GM21360 (cell line): ENCODE data around the gene LIMA1.
"Not testable (repeated sequence)": the region's sequence is repeated elsewhere in the genome, so short reads cannot be mapped to it uniquely, and the experiment has no call there.

Source experiments
- ATAC-seq: cut with Tn5 transposase; IDR thresholded peaks from one replicate; pipeline ENCODE4 v1.9.1; 2021; ENCODE audit warnings: mild to moderate bottlenecking, moderate library complexity; ENCODE audit not compliant: unreplicated experiment

Gene LIMA1

GRCh38 chr12:50249464-50250182 is 33.7 kb downstream of the LIMA1 start:
- ATAC-seq, result no peak

- no peak for ATAC-seq
These were observed 34.4 kb downstream of the LIMA1 start for GRCh38 chr12:50248883-50249282.

- ATAC-seq, result no peak
These were observed 34.9 kb downstream of the LIMA1 start for GRCh38 chr12:50248411-50248810.

GRCh38 chr12:50247665-50248064 is 35.7 kb downstream of the LIMA1 start:
- ATAC-seq, result not testable (repeated sequence)

- ATAC-seq, result no peak
These were observed 36.3 kb downstream of the LIMA1 start for GRCh38 chr12:50246873-50247612.

- no peak for ATAC-seq
These were observed 37.0 kb downstream of the LIMA1 start for GRCh38 chr12:50246197-50246865.

- no peak for ATAC-seq
These were observed 39.8 kb downstream of the LIMA1 start for GRCh38 chr12:50243507-50243906.

GRCh38 chr12:50242751-50243191 is 40.5 kb downstream of the LIMA1 start:
- no peak for ATAC-seq

GRCh38 chr12:50241178-50241577 is 42.1 kb downstream of the LIMA1 start:
- no peak for ATAC-seq

- ATAC-seq, result no peak
These were observed 42.6 kb downstream of the LIMA1 start for GRCh38 chr12:50240792-50241114.

- no peak for ATAC-seq
These were observed 43.1 kb downstream of the LIMA1 start for GRCh38 chr12:50240096-50240791.

- ATAC-seq, result no peak
These were observed 43.9 kb downstream of the LIMA1 start for GRCh38 chr12:50239355-50239891.

GRCh38 chr12:50234347-50234746 is 49.0 kb downstream of the LIMA1 start:
- no peak for ATAC-seq

- no peak for ATAC-seq
These were observed 50.5 kb downstream of the LIMA1 start for GRCh38 chr12:50232771-50233209.

- ATAC-seq, result no peak
These were observed 51.1 kb downstream of the LIMA1 start for GRCh38 chr12:50232206-50232605.

GRCh38 chr12:50231346-50231745 is 52.0 kb downstream of the LIMA1 start:
- ATAC-seq, result no peak

- ATAC-seq, result no peak
These were observed 53.1 kb downstream of the LIMA1 start for GRCh38 chr12:50230217-50230616.

GRCh38 chr12:50224026-50224692 is 59.2 kb downstream of the LIMA1 start:
- no peak for ATAC-seq

- no peak for ATAC-seq
These were observed 61.0 kb downstream of the LIMA1 start for GRCh38 chr12:50222275-50222783.
